Measurements from ENCODE around the gene SLC44A4. TPM values are rescaled to one million over a fixed set of nuclear protein-coding genes. Genes with fewer than 3 reads are reported as not detected.
"Not testable (repeated sequence)": the region's sequence is repeated elsewhere in the genome, so short reads cannot be mapped to it uniquely, and the experiment has no call there.

SLC44A4 gene
- polyA plus RNA-seq, 1 of the 3 experiments (the other 2 are of a cell fraction) = 0.26 TPM

GRCh38 chr6:31838968-31839367 is 39.8 kb downstream of the SLC44A4 start:
- H4K20me1 ChIP-seq (ENCODE audit: insufficient read depth) = peaks cover 52% of the 10 kb centered on the region
- no peaks in the 10 kb centered on the region for H3K9me3 ChIP-seq
- CTCF ChIA-PET = interaction anchor here (0.9 to 1.5 kb wide), 4 partner anchors 9 to 69 kb away, joined by 3 to 6 read pairs (median 4); no protein-coding TSS in a partner anchor
- TF ChIP-seq RXRA (IDR thresholded peaks at IDR 0.05; ENCODE audit: borderline replicate concordance, low read depth) (no peak), USF1 (IDR thresholded peaks at IDR 0.05; ENCODE audit: borderline replicate concordance, low read depth) (no peak), FOSL2 (IDR thresholded peaks at IDR 0.05; ENCODE audit: borderline replicate concordance, low read depth) (no peak), FOXJ3 (CRISPR knock-in tag; IDR thresholded peaks at IDR 0.05) (no peak), EZH2phosphoT487 (IDR thresholded peaks at IDR 0.05; ENCODE audit: borderline replicate concordance, low read depth) (no peak), RCOR1 (IDR thresholded peaks at IDR 0.05; ENCODE audit: low read length) (no peak), RFX5 (IDR thresholded peaks at IDR 0.05; ENCODE audit: low read length) (no peak), YY1 (IDR thresholded peaks at IDR 0.05; ENCODE audit: low read depth) (no peak), CHD2 (IDR thresholded peaks at IDR 0.05; ENCODE audit: low read length, partially characterized antibody) (no peak), ZBTB33 (IDR thresholded peaks at IDR 0.05; ENCODE audit: borderline replicate concordance, low read depth) (no peak), PBX3 (IDR thresholded peaks at IDR 0.05) (no peak), ELF1 (IDR thresholded peaks at IDR 0.05) (no peak), NRF1 (IDR thresholded peaks at IDR 0.05; ENCODE audit: low read depth, low read length) (no peak), TAF1 (IDR thresholded peaks at IDR 0.05; ENCODE audit: borderline replicate concordance, low read depth, low read length) (no peak)
- no peaks in the 10 kb centered on the region for H3K9me2 ChIP-seq
- H3K79me2 ChIP-seq (ENCODE audit: insufficient read depth) = peaks cover 43% of the 10 kb centered on the region
- POLR2A ChIA-PET = no interaction called here
- no peak overlapping the region for H3K27ac ChIP-seq (ENCODE audit: low read depth in 2 of 2, low read length in 1 of 2)
- H2AFZ ChIP-seq (ENCODE audit: low read depth) = no peak overlapping the region
- peaks cover 23 to 52% of the 10 kb centered on the region in 2 experiments for H3K36me3 ChIP-seq (replicated peaks in 1 of 2; ENCODE audit: control insufficient read depth in 1 of 2, insufficient read depth in 2 of 2, low read length in 1 of 2)
- WGBS (ENCODE audit: low lambda C conversion rate) = 82% methylated on average over 2 of the region's 3 CpGs
- peaks cover 14 to 17% of the 10 kb centered on the region in 2 experiments; a peak in 1 of 4 replicates for H3K4me1 ChIP-seq (ENCODE audit: control insufficient read depth in 1 of 2, insufficient read depth in 2 of 2, low read depth in 1 of 2, low read length in 1 of 2)
- H3K4me3 ChIP-seq (ENCODE audit: low read depth in 2 of 2, low read length in 1 of 2) = no peak overlapping the region
- no peak overlapping the region for H3K9ac ChIP-seq
- H3F3A ChIP-seq (replicated peaks; ENCODE audit: insufficient read depth) = peaks cover 77% of the 10 kb centered on the region
- H3K4me2 ChIP-seq = peak overlapping the region; percentile 99
- H3K27me3 ChIP-seq (ENCODE audit: insufficient read depth) = no peaks in the 10 kb centered on the region
- DNase-seq = no peak

GRCh38 chr6:31838114-31838553 is 40.7 kb downstream of the SLC44A4 start:
- H3K9me2 ChIP-seq; H2AFZ ChIP-seq (ENCODE audit: low read depth); H3K27me3 ChIP-seq (ENCODE audit: insufficient read depth); H3K9me3 ChIP-seq; DNase-seq: not testable (repeated sequence)
- ChIA-PET POLR2A (interaction anchor here (1.4 kb wide), 1 partner anchor 24 kb away, joined by 3 read pairs; the partner anchor contains the start of gene NEU1), CTCF (interaction anchor here (1.4 to 1.5 kb wide), 2 partner anchors 11 to 43 kb away, joined by 4 to 7 read pairs; partner anchors contain the start of gene VARS1)
- Histone ChIP-seq H3K4me2 (peak overlapping the region; percentile 99), H3K4me1 (ENCODE audit: control insufficient read depth in 1 of 2, insufficient read depth in 2 of 2, low read depth in 1 of 2, low read length in 1 of 2) (peaks cover 14 to 17% of the 10 kb centered on the region in 2 experiments; a peak in 1 of 4 replicates), H3K9ac (peak overlapping the region; percentile 88; the same call in 1 of the 2 replicates), H3K27ac (ENCODE audit: low read depth in 2 of 2, low read length in 1 of 2) (peak overlapping the region in 1 of 2 experiments; percentile 90; a peak in 1 of 4 replicates), H3F3A (replicated peaks; ENCODE audit: insufficient read depth) (peaks cover 75% of the 10 kb centered on the region), H3K79me2 (ENCODE audit: insufficient read depth) (peaks cover 46% of the 10 kb centered on the region), H3K36me3 (replicated peaks in 1 of 2; ENCODE audit: control insufficient read depth in 1 of 2, insufficient read depth in 2 of 2, low read length in 1 of 2) (peaks cover 23 to 52% of the 10 kb centered on the region in 2 experiments), H3K4me3 (ENCODE audit: low read depth in 2 of 2, low read length in 1 of 2) (peak overlapping the region; percentile 66 to 96; a peak in 3 of 4 replicates), H4K20me1 (ENCODE audit: insufficient read depth) (peaks cover 52% of the 10 kb centered on the region)
- 80% methylated on average over 9 of the region's 9 CpGs for WGBS (ENCODE audit: low lambda C conversion rate)
